ENCODE results near the gene PGLYRP2. TPM values are rescaled to one million over a fixed set of nuclear protein-coding genes. Genes with fewer than 3 reads are reported as not detected.
"Not testable (repeated sequence)": the region's sequence is repeated elsewhere in the genome, so short reads cannot be mapped to it uniquely, and the experiment has no call there.

PGLYRP2 gene
- total RNA-seq, 1 donor from 2014 or later: not detected

DNA sequence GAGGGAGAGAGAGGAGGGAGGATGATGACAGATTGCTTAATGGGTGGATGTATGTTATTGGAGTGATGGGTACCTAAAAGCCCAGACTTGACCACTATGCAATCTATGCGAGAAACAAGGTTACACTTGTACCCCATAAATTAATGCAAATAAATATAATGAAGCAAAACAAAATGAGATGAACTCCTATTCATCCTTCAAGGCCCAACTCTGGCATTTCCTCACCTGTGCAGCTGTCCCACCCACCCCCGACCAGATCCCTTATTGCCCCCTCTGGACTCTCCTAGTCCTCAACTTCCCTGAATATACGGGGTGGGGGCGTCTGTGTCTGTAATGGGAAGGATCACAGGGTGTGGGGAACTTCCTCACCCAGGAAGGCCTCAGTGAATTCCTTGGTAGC, 4.1 kb downstream of the PGLYRP2 start:
- peaks cover under 1% of the 10 kb centered on the region for H3K27me3 Mint-ChIP-seq (ENCODE audit: unreplicated experiment)
- DNase-seq (ENCODE audit: extremely low spot score, unreplicated experiment): no peak
- no peaks in the 10 kb centered on the region for H3K36me3 Mint-ChIP-seq (ENCODE audit: unreplicated experiment)
- TF ChIP-seq, protein P1, sequence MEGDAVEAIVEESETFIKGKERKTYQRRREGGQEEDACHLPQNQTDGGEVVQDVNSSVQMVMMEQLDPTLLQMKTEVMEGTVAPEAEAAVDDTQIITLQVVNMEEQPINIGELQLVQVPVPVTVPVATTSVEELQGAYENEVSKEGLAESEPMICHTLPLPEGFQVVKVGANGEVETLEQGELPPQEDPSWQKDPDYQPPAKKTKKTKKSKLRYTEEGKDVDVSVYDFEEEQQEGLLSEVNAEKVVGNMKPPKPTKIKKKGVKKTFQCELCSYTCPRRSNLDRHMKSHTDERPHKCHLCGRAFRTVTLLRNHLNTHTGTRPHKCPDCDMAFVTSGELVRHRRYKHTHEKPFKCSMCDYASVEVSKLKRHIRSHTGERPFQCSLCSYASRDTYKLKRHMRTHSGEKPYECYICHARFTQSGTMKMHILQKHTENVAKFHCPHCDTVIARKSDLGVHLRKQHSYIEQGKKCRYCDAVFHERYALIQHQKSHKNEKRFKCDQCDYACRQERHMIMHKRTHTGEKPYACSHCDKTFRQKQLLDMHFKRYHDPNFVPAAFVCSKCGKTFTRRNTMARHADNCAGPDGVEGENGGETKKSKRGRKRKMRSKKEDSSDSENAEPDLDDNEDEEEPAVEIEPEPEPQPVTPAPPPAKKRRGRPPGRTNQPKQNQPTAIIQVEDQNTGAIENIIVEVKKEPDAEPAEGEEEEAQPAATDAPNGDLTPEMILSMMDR (IDR thresholded peaks at IDR 0.05): no peak
- H3K9me3 Mint-ChIP-seq (ENCODE audit: unreplicated experiment): peaks cover 4% of the 10 kb centered on the region
- no peak overlapping the region for H3K27ac Mint-ChIP-seq (ENCODE audit: unreplicated experiment)
- H3K4me3 Mint-ChIP-seq (ENCODE audit: unreplicated experiment): no peak overlapping the region
- H3K4me1 Mint-ChIP-seq (ENCODE audit: unreplicated experiment): no peaks in the 10 kb centered on the region

DNA sequence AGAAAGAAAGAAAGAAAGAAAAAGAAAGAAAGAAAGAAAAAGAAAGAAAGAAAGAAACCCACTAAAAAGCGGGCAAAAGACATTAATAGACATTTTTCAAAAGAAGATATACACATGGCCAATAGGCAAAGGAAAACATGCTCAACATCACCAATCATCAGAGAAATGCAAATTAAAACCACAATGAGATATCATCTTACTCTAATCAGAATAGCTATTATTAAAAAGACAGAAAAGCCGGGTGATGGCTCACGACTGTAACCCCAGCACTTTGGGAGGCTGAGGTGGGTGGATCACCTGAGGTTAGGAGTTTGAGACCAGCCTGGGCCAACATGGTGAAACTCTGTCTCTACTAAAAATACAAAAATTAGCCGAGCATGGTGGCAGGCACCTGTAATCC, 5.5 kb downstream of the PGLYRP2 start:
- H3K4me3 Mint-ChIP-seq (ENCODE audit: unreplicated experiment); H3K27ac Mint-ChIP-seq (ENCODE audit: unreplicated experiment); DNase-seq (ENCODE audit: extremely low spot score, unreplicated experiment); H3K4me1 Mint-ChIP-seq (ENCODE audit: unreplicated experiment); H3K36me3 Mint-ChIP-seq (ENCODE audit: unreplicated experiment); H3K9me3 Mint-ChIP-seq (ENCODE audit: unreplicated experiment): not testable (repeated sequence)
- H3K27me3 Mint-ChIP-seq (ENCODE audit: unreplicated experiment): peaks cover 10% of the 10 kb centered on the region

DNA sequence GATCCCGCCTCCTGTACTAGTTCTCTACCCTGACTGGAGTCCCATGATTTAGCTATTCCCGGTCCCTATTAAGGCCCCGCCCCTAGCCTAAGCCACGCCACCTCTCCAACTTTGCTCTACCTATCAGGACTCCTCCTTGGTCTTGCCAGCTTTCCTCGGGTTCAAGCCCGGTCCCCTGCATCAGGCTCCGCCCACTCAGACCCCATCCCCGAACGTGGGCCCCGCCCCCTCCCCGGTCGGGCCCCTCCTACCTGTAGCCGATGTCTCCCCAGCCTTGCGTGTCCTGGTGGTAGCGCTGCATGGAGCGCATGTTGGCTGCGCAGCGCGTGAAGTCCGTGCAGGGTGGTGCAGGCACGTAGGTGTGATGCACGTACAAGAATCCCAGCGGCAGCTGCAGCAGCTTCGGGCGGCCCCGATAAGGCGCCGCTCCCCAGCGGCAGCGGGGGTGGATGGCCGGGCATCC, 7.6 kb downstream of the PGLYRP2 start:
- DNase-seq (ENCODE audit: extremely low spot score, unreplicated experiment): no peak
- no peaks in the 10 kb centered on the region for H3K36me3 Mint-ChIP-seq (ENCODE audit: unreplicated experiment)
- TF ChIP-seq, protein P1 (IDR thresholded peaks at IDR 0.05): no peak
- no peak overlapping the region for H3K27ac Mint-ChIP-seq (ENCODE audit: unreplicated experiment)
- H3K27me3 Mint-ChIP-seq (ENCODE audit: unreplicated experiment): peaks cover 15% of the 10 kb centered on the region
- peaks cover 4% of the 10 kb centered on the region for H3K9me3 Mint-ChIP-seq (ENCODE audit: unreplicated experiment)
- H3K4me1 Mint-ChIP-seq (ENCODE audit: unreplicated experiment): no peaks in the 10 kb centered on the region
- no peak overlapping the region for H3K4me3 Mint-ChIP-seq (ENCODE audit: unreplicated experiment)

DNA sequence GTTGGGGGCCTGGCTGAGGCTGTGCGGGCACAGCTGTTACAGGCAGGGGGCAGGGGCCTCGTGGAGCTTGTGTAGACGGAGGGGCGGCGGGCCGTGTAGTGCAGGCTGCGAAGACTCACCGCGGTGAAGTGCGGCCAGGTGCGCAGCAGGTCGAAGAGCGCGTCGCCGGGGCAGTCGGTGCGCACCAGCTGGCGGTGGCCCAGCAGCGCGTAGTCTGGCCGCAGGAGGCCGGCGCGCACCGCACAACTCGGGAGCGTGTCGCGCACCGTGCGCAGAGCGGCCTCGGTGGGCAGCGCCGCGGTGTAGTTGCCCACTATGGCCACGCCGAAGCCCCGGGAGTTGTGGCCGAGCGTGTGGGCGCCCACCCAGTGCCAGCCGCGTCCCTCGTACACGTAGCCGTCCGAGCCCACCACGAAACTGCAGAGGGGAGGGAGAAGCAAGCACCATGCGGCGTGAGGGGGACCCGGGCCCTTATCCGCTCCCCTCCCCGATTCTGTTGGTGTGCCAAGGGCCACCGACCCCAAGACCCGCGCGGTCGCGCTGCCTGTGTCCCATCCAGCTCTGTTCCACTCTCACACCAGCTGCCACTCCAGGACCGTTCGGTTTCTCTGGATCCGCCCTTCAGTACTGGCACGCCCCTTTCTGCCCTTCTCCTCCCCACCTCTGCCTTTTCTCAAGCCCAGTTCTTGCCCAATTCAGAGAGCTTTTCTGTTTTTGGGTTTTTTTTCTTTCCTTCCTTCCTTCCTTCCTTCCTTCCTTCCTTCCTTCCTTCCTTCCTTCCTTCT, 9.6 kb downstream of the PGLYRP2 start:
- H3K27me3 Mint-ChIP-seq (ENCODE audit: unreplicated experiment): peaks cover 18% of the 10 kb centered on the region
- H3K36me3 Mint-ChIP-seq (ENCODE audit: unreplicated experiment): no peaks in the 10 kb centered on the region
- TF ChIP-seq, protein P1 (IDR thresholded peaks at IDR 0.05): no peak
- no peak overlapping the region for H3K4me3 Mint-ChIP-seq (ENCODE audit: unreplicated experiment)
- H3K4me1 Mint-ChIP-seq (ENCODE audit: unreplicated experiment): no peaks in the 10 kb centered on the region
- no peak for DNase-seq (ENCODE audit: extremely low spot score, unreplicated experiment)
- peaks cover 4% of the 10 kb centered on the region for H3K9me3 Mint-ChIP-seq (ENCODE audit: unreplicated experiment)
- H3K27ac Mint-ChIP-seq (ENCODE audit: unreplicated experiment): no peak overlapping the region

DNA sequence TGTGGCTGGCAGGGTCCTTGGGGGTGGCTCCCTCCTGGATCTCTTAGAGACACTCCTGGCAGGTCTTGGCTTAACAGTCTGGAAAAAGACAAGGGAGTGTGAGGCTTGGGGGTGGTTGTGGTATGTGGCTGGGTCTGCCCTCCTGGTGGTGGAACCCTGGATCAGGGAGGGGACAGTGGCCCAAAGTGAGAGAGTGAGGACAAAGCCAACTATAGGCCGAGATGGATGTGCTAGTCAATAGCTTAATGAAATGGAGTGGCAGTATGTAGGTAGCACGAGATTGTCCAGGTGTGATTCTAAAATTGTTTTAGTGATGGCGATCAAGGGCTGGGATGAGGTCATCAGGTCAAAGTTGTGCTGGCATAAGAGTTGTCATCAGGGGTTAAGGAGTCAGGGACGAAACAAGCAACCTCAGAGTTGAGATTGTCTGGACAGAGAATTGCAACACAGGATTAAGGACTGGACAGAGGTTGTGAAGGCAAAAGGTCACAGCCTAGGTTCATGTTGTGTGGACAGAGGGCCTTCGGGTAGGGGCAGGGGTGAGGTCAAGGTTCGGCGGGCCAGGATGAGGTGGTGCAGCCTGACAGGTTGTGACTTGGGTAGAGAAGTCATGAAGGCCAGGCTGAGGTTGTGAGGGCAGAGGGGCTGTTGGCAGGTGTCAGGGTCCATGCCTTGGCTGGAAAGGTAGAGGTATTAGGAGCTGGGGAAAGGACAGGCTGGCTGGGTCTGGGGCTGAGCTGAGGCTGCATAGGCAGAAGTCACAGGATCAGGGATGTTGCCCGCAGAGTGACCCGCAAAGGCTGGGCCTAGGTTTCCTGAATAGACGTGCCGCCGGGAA, 10.4 kb downstream of the PGLYRP2 start:
- DNase-seq (ENCODE audit: extremely low spot score, unreplicated experiment): no peak
- H3K27me3 Mint-ChIP-seq (ENCODE audit: unreplicated experiment): peaks cover 19% of the 10 kb centered on the region
- H3K36me3 Mint-ChIP-seq (ENCODE audit: unreplicated experiment): no peaks in the 10 kb centered on the region
- TF ChIP-seq, protein P1 (IDR thresholded peaks at IDR 0.05): no peak
- no peak overlapping the region for H3K4me3 Mint-ChIP-seq (ENCODE audit: unreplicated experiment)
- H3K4me1 Mint-ChIP-seq (ENCODE audit: unreplicated experiment): no peaks in the 10 kb centered on the region
- H3K27ac Mint-ChIP-seq (ENCODE audit: unreplicated experiment): no peak overlapping the region
- H3K9me3 Mint-ChIP-seq (ENCODE audit: unreplicated experiment): peaks cover 4% of the 10 kb centered on the region

All from osteocyte (in vitro differentiated cells).